Large intestine (tissue), 12 donors: Measurements from ENCODE around the gene ARPC1A. TPM values are rescaled to one million over a fixed set of nuclear protein-coding genes. Genes with fewer than 3 reads are reported as not detected.
"Not testable (repeated sequence)": the region's sequence is repeated elsewhere in the genome, so short reads cannot be mapped to it uniquely, and the experiment has no call there.

Experiments used
- DNase-seq, 2 donors: peaks; one replicate each; pipeline versions ENCODE4 v3.0.0 to v3.0.0-alpha.2; 2013
- H3K27ac ChIP-seq: one replicate; pipeline ENCODE4 v1.5.1; 2013; ENCODE audit warnings: low read length
- H3K27me3 ChIP-seq: 2 replicates; pipeline ENCODE4 v1.6.1; 2013; ENCODE audit warnings: low read length; ENCODE audit not compliant: control insufficient read depth, insufficient read depth
- H3K36me3 ChIP-seq: 2 replicates; pipeline ENCODE4 v1.6.1; 2013; ENCODE audit warnings: low read length; ENCODE audit not compliant: control insufficient read depth, insufficient read depth
- H3K4me1 ChIP-seq: one replicate; pipeline ENCODE4 v1.6.1; 2013; ENCODE audit warnings: low read length; ENCODE audit not compliant: control insufficient read depth, insufficient read depth
- H3K4me3 ChIP-seq: one replicate; pipeline ENCODE4 v1.5.1; 2013; ENCODE audit warnings: low read length
- H3K9me3 ChIP-seq: one replicate; pipeline ENCODE4 v1.6.1; 2013; ENCODE audit warnings: mild to moderate bottlenecking, low read depth, low read length, moderate library complexity; ENCODE audit not compliant: control insufficient read depth
- WGBS: methylation state at CpG from one replicate; pipeline ENCODE4 v1.1.5; 2013; ENCODE audit warnings: low lambda C conversion rate; ENCODE audit not compliant: insufficient coverage; 5-methylcytosine and 5-hydroxymethylcytosine counted together
- long read RNA-seq, 11 donors: transcript quantifications; one replicate each; lab custom pipeline, GENCODE V29; 2026
- polyA plus RNA-seq: library from polyadenylated mRNA; unstranded; fragments of 120-200 nt; gene quantifications from one replicate; pipeline ENCODE4 v1.2.1, GENCODE V29; 2013

The ARPC1A gene
- 188 TPM for polyA plus RNA-seq
- long read RNA-seq, donor 1, transcript ARPC1A-201 (10 exons, 1,565 nt), result major isoform, 49 of 65 reads
- long read RNA-seq, donor 1, partial matches to known transcripts, result 15 of 65 reads
- long read RNA-seq, donor 1, other reads (novel, unspliced or antisense), result 0 of 65 reads
- long read RNA-seq, donor 2, transcript ARPC1A-201 (10 exons, 1,565 nt), result major isoform, 91 of 107 reads
- long read RNA-seq, donor 2, partial matches to known transcripts, result 14 of 107 reads
- long read RNA-seq, donor 2, other reads (novel, unspliced or antisense), result 0 of 107 reads
- long read RNA-seq, donor 3, transcript ARPC1A-205 (2 exons, 541 nt), result minor isoform, 7 of 166 reads
- long read RNA-seq, donor 3, transcript ARPC1A-201 (10 exons, 1,565 nt), result major isoform, 107 of 166 reads
- long read RNA-seq, donor 3, partial matches to known transcripts, result 52 of 166 reads
- long read RNA-seq, donor 3, other reads (novel, unspliced or antisense), result 0 of 166 reads
- long read RNA-seq, donor 4, transcript ARPC1A-201 (10 exons, 1,565 nt), result major isoform, 12 of 12 reads
- long read RNA-seq, donor 4, partial matches to known transcripts, result 0 of 12 reads
- long read RNA-seq, donor 4, other reads (novel, unspliced or antisense), result 0 of 12 reads
- long read RNA-seq, donor 5, transcript ARPC1A-201 (10 exons, 1,565 nt), result major isoform, 27 of 37 reads
- long read RNA-seq, donor 5, partial matches to known transcripts, result 9 of 37 reads
- long read RNA-seq, donor 5, other reads (novel, unspliced or antisense), result 0 of 37 reads
- long read RNA-seq, donor 6, transcript ARPC1A-201 (10 exons, 1,565 nt), result major isoform, 86 of 150 reads
- long read RNA-seq, donor 6, partial matches to known transcripts, result 60 of 150 reads
- long read RNA-seq, donor 6, other reads (novel, unspliced or antisense), result 0 of 150 reads
- long read RNA-seq, donor 7, transcript ARPC1A-201 (10 exons, 1,565 nt), result major isoform, 33 of 39 reads
- long read RNA-seq, donor 7, partial matches to known transcripts, result 5 of 39 reads
- long read RNA-seq, donor 7, other reads (novel, unspliced or antisense), result 0 of 39 reads
- long read RNA-seq, donor 8, transcript ARPC1A-201 (10 exons, 1,565 nt), result major isoform, 59 of 115 reads
- long read RNA-seq, donor 8, partial matches to known transcripts, result 53 of 115 reads
- long read RNA-seq, donor 8, other reads (novel, unspliced or antisense), result 0 of 115 reads
- long read RNA-seq, donor 9, transcript ARPC1A-201 (10 exons, 1,565 nt), result major isoform, 83 of 104 reads
- long read RNA-seq, donor 9, partial matches to known transcripts, result 20 of 104 reads
- long read RNA-seq, donor 9, other reads (novel, unspliced or antisense), result 0 of 104 reads
- long read RNA-seq, donor 10, transcript ARPC1A-201 (10 exons, 1,565 nt), result major isoform, 126 of 175 reads
- long read RNA-seq, donor 10, partial matches to known transcripts, result 48 of 175 reads
- long read RNA-seq, donor 10, other reads (novel, unspliced or antisense), result 0 of 175 reads
- long read RNA-seq, donor 11, transcript ARPC1A-201 (10 exons, 1,565 nt), result major isoform, 50 of 77 reads
- long read RNA-seq, donor 11, partial matches to known transcripts, result 27 of 77 reads
- long read RNA-seq, donor 11, other reads (novel, unspliced or antisense), result 0 of 77 reads

- Histone ChIP-seq H3K4me3 (peak within 1 kb of the TSS; percentile 93), H3K4me1 (peaks cover 27% of the 10 kb centered on the region), H3K27me3 (no peaks in the 10 kb centered on the region), H3K27ac (peak within 1 kb of the TSS; percentile 84), H3K9me3 (no peaks in the 10 kb centered on the region), H3K36me3 (no peaks in the 10 kb centered on the region)
- DNase-seq, result peak; percentile 95 to 96
- no CpG with 5 or more reads among the region's 82 CpGs for WGBS
Measured at GRCh38 chr7:99325592-99326407, at the start of gene ARPC1A. Gene ARPC1A, plus strand, starts transcription at chr7:99325898. Its CDS starts 7,456 bp downstream, at chr7:99333354.

DNA sequence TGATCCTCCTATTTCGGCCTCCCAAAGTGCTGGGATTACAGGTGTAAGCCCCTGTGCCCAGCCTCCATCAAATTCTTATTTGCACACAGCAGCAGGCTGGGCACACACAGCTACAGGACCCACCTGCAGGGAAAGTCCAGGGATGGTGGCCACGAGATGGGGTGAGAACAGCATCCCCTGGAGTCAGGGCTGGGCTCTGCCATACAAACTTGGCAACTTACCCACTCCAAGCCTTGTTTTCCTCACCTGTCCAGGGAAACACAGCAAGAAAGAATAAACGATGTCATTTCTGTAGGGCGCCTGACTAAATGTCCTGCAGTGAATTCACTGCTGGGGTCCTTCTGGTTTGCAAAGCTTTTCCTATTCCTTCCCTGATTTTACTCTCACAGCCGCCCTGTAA, 47.5 kb upstream of the ARPC1A start:
- no peaks in the 10 kb centered on the region for H3K9me3 ChIP-seq

DNA sequence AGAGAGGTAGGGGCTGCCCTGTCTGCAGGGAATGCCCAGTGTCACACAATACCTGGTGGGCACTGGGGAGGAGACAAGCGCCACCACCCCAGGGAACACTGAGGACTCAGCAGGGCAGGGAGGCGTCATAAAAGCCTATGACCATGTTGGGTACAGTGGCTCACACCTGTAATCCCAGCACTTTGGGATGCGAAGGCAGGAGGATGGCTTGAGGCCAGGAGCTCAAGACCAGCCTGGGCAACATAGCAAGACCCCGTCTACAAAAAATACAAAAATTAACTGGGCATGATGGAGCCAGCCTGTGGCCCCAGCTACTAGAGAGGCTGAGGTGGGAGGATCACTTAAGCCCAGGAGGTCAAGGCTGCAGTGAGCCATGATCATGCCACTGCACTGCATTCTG, 41.5 kb upstream of the ARPC1A start:
- H3K36me3 ChIP-seq, H3K4me3 ChIP-seq, H3K9me3 ChIP-seq, DNase-seq, H3K4me1 ChIP-seq, H3K27ac ChIP-seq, H3K27me3 ChIP-seq: not testable (repeated sequence)
- no CpG with 5 or more reads among the region's 4 CpGs for WGBS

More for the DNA sequence above, 47.5 kb upstream of the ARPC1A start:
- H3K4me1 ChIP-seq, result peaks cover 5% of the 10 kb centered on the region
- H3K36me3 ChIP-seq, result no peaks in the 10 kb centered on the region
- DNase-seq, result no peak
- no peaks in the 10 kb centered on the region for H3K27me3 ChIP-seq
- no CpG with 5 or more reads among the region's 5 CpGs for WGBS
- H3K4me3 ChIP-seq, result no peak overlapping the region
- H3K27ac ChIP-seq, result no peak overlapping the region

DNA sequence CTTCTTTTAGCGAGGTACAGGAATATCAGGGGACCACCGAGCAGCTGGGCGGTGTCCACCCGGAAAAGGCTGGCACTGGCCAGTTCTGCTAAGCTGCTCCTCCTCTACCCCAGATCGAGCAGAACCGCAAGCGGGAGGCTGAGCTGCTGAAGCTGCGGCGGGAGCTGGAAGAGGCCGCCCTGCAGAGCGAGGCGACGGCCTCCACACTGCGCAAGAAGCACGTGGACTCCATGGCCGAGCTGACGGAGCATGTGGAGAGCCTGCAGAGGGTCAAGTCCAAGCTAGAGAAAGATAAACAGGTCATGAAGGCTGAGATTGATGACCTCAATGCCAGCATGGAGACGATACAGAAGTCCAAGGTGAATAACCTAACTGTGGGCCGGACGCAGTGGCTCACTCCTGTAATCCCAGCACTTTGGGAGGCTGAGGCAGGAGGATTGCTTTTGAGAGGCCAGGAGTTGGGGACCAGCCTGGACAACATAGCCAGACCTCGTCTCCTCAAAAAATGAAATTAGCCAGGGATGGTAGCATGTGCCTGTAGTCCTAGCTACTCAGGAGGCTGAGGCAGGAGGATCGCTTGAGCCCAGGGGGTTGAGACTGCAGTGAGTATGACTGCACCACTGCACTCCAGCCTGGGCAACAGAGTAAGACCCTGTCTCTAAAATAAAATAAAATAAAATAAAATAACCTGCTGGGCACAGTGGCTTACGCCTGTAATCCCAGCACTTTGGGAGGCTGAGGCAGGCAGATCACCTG, 37.7 kb upstream of the ARPC1A start:
- Histone ChIP-seq H3K27me3 (no peaks in the 10 kb centered on the region), H3K36me3 (no peaks in the 10 kb centered on the region), H3K4me1 (no peaks in the 10 kb centered on the region), H3K27ac (no peak overlapping the region), H3K4me3 (no peak overlapping the region), H3K9me3 (no peaks in the 10 kb centered on the region)
- DNase-seq, result no peak
- 100% methylated on average over 2 of the region's 23 CpGs for WGBS

DNA sequence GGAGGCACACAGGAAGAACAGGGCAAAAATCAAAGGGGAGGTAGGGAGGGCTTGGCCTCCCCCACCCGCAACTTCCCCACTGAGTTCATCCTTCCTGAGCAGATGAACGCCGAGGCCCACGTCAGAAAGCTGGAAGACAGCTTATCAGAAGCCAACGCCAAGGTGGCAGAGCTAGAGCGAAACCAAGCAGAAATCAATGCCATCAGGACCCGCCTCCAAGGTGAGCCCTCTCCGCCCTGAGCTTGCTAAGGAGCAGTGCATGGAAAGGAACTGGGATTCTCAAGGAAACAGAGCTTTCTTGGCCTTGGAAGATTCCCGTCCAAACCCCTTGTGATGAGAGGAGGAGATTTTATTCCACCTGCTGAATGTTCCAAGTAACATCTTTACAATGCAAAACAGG, 36.5 kb upstream of the ARPC1A start:
- no CpG with 5 or more reads among the region's 9 CpGs for WGBS
- Histone ChIP-seq H3K36me3 (no peaks in the 10 kb centered on the region), H3K27ac (no peak overlapping the region), H3K4me1 (no peaks in the 10 kb centered on the region), H3K27me3 (no peaks in the 10 kb centered on the region), H3K4me3 (no peak overlapping the region), H3K9me3 (no peaks in the 10 kb centered on the region)
- DNase-seq, result no peak

- not testable (repeated sequence) for DNase-seq, H3K4me1 ChIP-seq, H3K27ac ChIP-seq, H3K36me3 ChIP-seq, H3K9me3 ChIP-seq, H3K4me3 ChIP-seq, H3K27me3 ChIP-seq
- WGBS, result no CpG with 5 or more reads among the region's 3 CpGs
Measured at GRCh38 chr7:99290148-99290547, 35.5 kb upstream of the ARPC1A start.

DNA sequence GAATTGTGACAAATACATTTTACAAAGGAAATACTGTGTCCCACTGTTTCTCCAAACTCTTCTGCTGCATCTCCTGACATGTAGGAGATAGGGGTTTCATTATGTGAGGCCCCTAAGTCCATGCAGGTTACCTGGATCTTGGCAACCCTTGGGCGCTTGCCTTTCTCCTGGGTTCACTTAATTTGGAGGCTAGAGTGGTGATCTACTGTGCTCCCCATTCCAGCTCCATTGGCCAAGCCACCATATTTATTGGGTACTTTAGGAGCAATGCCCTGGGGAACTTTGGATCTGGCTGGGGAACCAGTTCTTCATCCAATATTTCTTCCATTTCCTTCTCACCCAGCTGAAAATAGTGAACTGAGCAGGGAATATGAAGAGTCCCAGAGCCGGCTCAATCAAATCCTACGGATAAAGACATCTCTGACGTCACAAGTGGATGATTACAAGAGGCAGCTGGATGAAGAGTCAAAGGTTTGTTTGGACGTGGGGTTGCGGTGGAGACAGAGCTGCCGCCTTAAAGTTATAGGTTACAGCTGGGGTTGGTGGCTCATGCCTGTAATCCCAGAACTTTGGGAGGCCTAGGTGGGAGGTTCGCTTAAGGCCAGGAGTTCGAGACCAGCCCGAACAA, 34.6 kb upstream of the ARPC1A start:
- no CpG with 5 or more reads among the region's 10 CpGs for WGBS
- DNase-seq, result peak; percentile 36 to 53
- no peaks in the 10 kb centered on the region for H3K27me3 ChIP-seq
- no peaks in the 10 kb centered on the region for H3K4me1 ChIP-seq
- no peaks in the 10 kb centered on the region for H3K9me3 ChIP-seq
- no peak overlapping the region for H3K27ac ChIP-seq
- no peak overlapping the region for H3K4me3 ChIP-seq
- no peaks in the 10 kb centered on the region for H3K36me3 ChIP-seq

GRCh38 chr7:99292127-99292526, 33.6 kb upstream of the ARPC1A start:
- no peaks in the 10 kb centered on the region for H3K4me1 ChIP-seq
- H3K27me3 ChIP-seq, result no peaks in the 10 kb centered on the region
- H3K36me3 ChIP-seq, result no peaks in the 10 kb centered on the region
- no peak overlapping the region for H3K4me3 ChIP-seq
- no peaks in the 10 kb centered on the region for H3K9me3 ChIP-seq
- WGBS, result 100% methylated on average over 1 of the region's 14 CpGs
- no peak for DNase-seq
- no peak overlapping the region for H3K27ac ChIP-seq
